HCT116 (cell line): ENCODE results near the gene TEKT4. TPM values are rescaled to one million over a fixed set of nuclear protein-coding genes. Genes with fewer than 3 reads are reported as not detected.

Experiments
- ATAC-seq: fragments of 200-7000 bp; cut with Tn5 transposase; 2 replicates; pipeline ENCODE4 v1.9.1; 2020; ENCODE audit warnings: mild to moderate bottlenecking, moderate library complexity
- BruUV-seq: library from RNA; stranded (reverse); fragments of 400-500 nt; replicated peaks from 2 replicates; lab custom pipeline; 2021; lab: Mats Ljungman, UMichigan
- CTCF ChIA-PET: fragments of 300-600 bp; sonication (Branson Sonifier 250); formaldehyde crosslinking; loops from one replicate; lab custom pipeline; 2021; ENCODE audit warnings: antibody characterized with exemption; lab: Charles Lee
- POLR2A ChIA-PET: fragments of 300-600, 350-600 bp; sonication (Branson Sonifier 250); formaldehyde crosslinking; loops from one replicate; lab custom pipeline; 2021; ENCODE audit warnings: antibody characterized with exemption; lab: Charles Lee
- RAD21 ChIA-PET, 2 experiments: fragments of 300-600 bp; sonication (Branson Sonifier 250); formaldehyde crosslinking; loops; one replicate each; lab custom pipeline; 2023; ENCODE audit warnings: low total read pairs in 2 of 2; ENCODE audit not compliant: uncharacterized antibody in 2 of 2, unreplicated experiment in 2 of 2, low non-redundant PET in 1 of 2; lab: Charles Lee
- DNase-seq: peaks from one replicate; pipeline ENCODE4 v3.0.0-alpha.2; 2010; ENCODE audit warnings: low read depth, low spot score
- H2AFZ ChIP-seq: fragments of 200-600 bp; shearing (Covaris generic), sonication (generic); 2 replicates; pipeline ENCODE4 v1.6.1; 2017; ENCODE audit warnings: low read depth, mixed run types, mixed read lengths, antibody characterized with exemption, low read length; ENCODE audit not compliant: poor library complexity, severe bottlenecking
- H3K27ac ChIP-seq: 2 replicates; pipeline ENCODE4 v1.5.1; 2012; ENCODE audit warnings: low read depth, low read length
- H3K27me3 ChIP-seq: fragments of 200-600 bp; sonication (generic); 2 replicates; pipeline ENCODE4 v1.6.1; 2016; ENCODE audit warnings: mixed run types, low read length, mixed read lengths; ENCODE audit not compliant: insufficient read depth
- H3K36me3 ChIP-seq, 2 experiments: fragments of 200-500 bp in 1 of 2; fragments of 200-600 bp in 1 of 2; sonication (Bioruptor generic) in 1 of 2; sonication (generic) in 1 of 2; 2 replicates each; pipeline versions ENCODE4 v1.5.1 to v1.6.1; 2014 to 2016; ENCODE audit warnings: low read length in 2 of 2, inconsistent platforms in 1 of 2, mixed read lengths in 1 of 2, mixed run types in 1 of 2; ENCODE audit not compliant: insufficient read depth in 2 of 2, control insufficient read depth in 1 of 2
- H3K4me1 ChIP-seq, 2 experiments: fragments of 200-600 bp in 1 of 2; sonication (generic) in 1 of 2; 2 replicates each; pipeline versions ENCODE4 v1.5.1 to v1.6.1; 2012 to 2017; ENCODE audit warnings: low read length in 2 of 2, inconsistent platforms in 1 of 2, mild to moderate bottlenecking in 1 of 2, mixed read lengths in 1 of 2, mixed run types in 1 of 2, moderate library complexity in 1 of 2; ENCODE audit not compliant: insufficient read depth in 2 of 2, control insufficient read depth in 1 of 2
- H3K4me2 ChIP-seq: fragments of 200-600 bp; sonication (generic); 2 replicates; pipeline ENCODE4 v1.6.1; 2017; ENCODE audit warnings: mixed run types, low read length, mixed read lengths
- H3K4me3 ChIP-seq, 2 experiments: fragments of 200-600 bp in 1 of 2; sonication (generic) in 1 of 2; replicated peaks in 1 of 2; 2 replicates each; pipeline ENCODE4 v1.5.1; 2011 to 2016; ENCODE audit warnings: low read length in 2 of 2, control low read depth in 1 of 2, low read depth in 1 of 2, mild to moderate bottlenecking in 1 of 2, mixed read lengths in 1 of 2, mixed run types in 1 of 2
- H3K79me2 ChIP-seq: fragments of 200-600 bp; sonication (generic); 2 replicates; pipeline ENCODE4 v1.6.1; 2017; ENCODE audit warnings: mild to moderate bottlenecking, mixed run types, low read length, moderate library complexity, mixed read lengths; ENCODE audit not compliant: insufficient read depth
- H3K9ac ChIP-seq: fragments of 200-600 bp; sonication (generic); 2 replicates; pipeline ENCODE4 v1.6.1; 2016; ENCODE audit warnings: low read length, mixed read lengths
- H3K9me2 ChIP-seq: fragments of 200-600 bp; sonication (generic), shearing (Covaris generic); 2 replicates; pipeline ENCODE4 v1.6.1; 2017; ENCODE audit warnings: mixed run types, mild to moderate bottlenecking, moderate library complexity; ENCODE audit not compliant: insufficient read depth
- H3K9me3 ChIP-seq, 2 experiments: fragments of 200-500 bp in 1 of 2; fragments of 200-600 bp in 1 of 2; sonication (Bioruptor generic) in 1 of 2; sonication (generic) in 1 of 2; 2 replicates each; pipeline ENCODE4 v1.6.1; 2014 to 2017; ENCODE audit warnings: low read length in 2 of 2, mixed read lengths in 2 of 2, inconsistent platforms in 1 of 2, low read depth in 1 of 2, mild to moderate bottlenecking in 1 of 2, mixed run types in 1 of 2, moderate library complexity in 1 of 2; ENCODE audit not compliant: control insufficient read depth in 1 of 2, insufficient read depth in 1 of 2
- H4K20me1 ChIP-seq: fragments of 200-600 bp; sonication (generic), shearing (Covaris generic); 2 replicates; pipeline ENCODE4 v1.6.1; 2017; ENCODE audit warnings: mixed run types, mild to moderate bottlenecking, moderate library complexity; ENCODE audit not compliant: insufficient read depth
- CEBPB ChIP-seq: IDR thresholded peaks from 2 replicates; pipeline ENCODE4 v1.6.1; 2012; ENCODE audit warnings: low read depth
- EGR1 ChIP-seq: IDR thresholded peaks from 2 replicates; pipeline ENCODE4 v1.6.1; 2012; ENCODE audit warnings: low read depth
- ELF1 ChIP-seq: IDR thresholded peaks from 2 replicates; pipeline ENCODE4 v1.6.1; 2012; ENCODE audit warnings: low read depth, borderline replicate concordance
- POLR2A ChIP-seq: IDR thresholded peaks from 2 replicates; pipeline ENCODE4 v1.7.0; 2011; ENCODE audit warnings: borderline replicate concordance; ENCODE audit not compliant: insufficient read depth, insufficient read length; ENCODE audit errors: extremely low read depth
- POLR2AphosphoS5 ChIP-seq: IDR thresholded peaks from 2 replicates; pipeline ENCODE4 v1.6.1; 2011; ENCODE audit warnings: mild to moderate bottlenecking, low read depth, low read length, moderate library complexity
- SP1 ChIP-seq: IDR thresholded peaks from 2 replicates; pipeline ENCODE4 v1.6.1; 2012; ENCODE audit warnings: low read depth
- TCF7L2 ChIP-seq: IDR thresholded peaks from 2 replicates; pipeline ENCODE4 v1.7.0; 2011; ENCODE audit warnings: borderline replicate concordance, inconsistent platforms; ENCODE audit not compliant: insufficient read depth, insufficient read length; ENCODE audit errors: extremely low read depth
- ZFX ChIP-seq: fragments of 450-650 bp; IDR thresholded peaks from 2 replicates; pipeline ENCODE4 v1.6.1; 2017
- intact Hi-C: fragments of 100-400 bp; cut with micrococcal nuclease; formaldehyde crosslinking; loops from 2 replicates; pipeline ENCODE4 v1.10.0; 2022
- total RNA-seq: library from RNA; stranded (reverse); gene quantifications from one replicate; pipeline ENCODE4 v1.2.1, GENCODE V29; 2021; ENCODE audit not compliant: unreplicated experiment
- TF ChIP-seq, protein P1 (sequence below): IDR thresholded peaks from 2 replicates; pipeline ENCODE4 v1.6.1; 2012

The TEKT4 gene
- total RNA-seq, 1 experiment from 2014 or later = not detected

- Histone ChIP-seq H3K4me3 (no peak overlapping the region), H3K9me3 (no peaks in the 10 kb centered on the region), H3K27me3 (peaks cover 36% of the 10 kb centered on the region), H3K79me2 (no peaks in the 10 kb centered on the region), H3K4me1 (no peaks in the 10 kb centered on the region), H3K27ac (no peak overlapping the region), H3K9me2 (no peaks in the 10 kb centered on the region), H3K4me2 (no peak overlapping the region), H4K20me1 (no peaks in the 10 kb centered on the region), H2AFZ (no peak overlapping the region), H3K9ac (no peak overlapping the region), H3K36me3 (no peaks in the 10 kb centered on the region)
- CTCF ChIA-PET = no interaction called here
- POLR2A ChIA-PET = no interaction called here
- no TSS peak for BruUV-seq
- TF ChIP-seq ZFX = no peak
- TF ChIP-seq POLR2A = no peak
- no peak for TF ChIP-seq TCF7L2
- TF ChIP-seq, protein P1, sequence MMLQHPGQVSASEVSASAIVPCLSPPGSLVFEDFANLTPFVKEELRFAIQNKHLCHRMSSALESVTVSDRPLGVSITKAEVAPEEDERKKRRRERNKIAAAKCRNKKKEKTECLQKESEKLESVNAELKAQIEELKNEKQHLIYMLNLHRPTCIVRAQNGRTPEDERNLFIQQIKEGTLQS = no peak
- TF ChIP-seq POLR2AphosphoS5 = no peak
- intact Hi-C loops = no loop called here
- RAD21 ChIA-PET = no interaction called here
- ATAC-seq = no peak
- no peak for DNase-seq
Observed at GRCh38 chr2:94869131-94869530, 2.1 kb upstream of the TEKT4 start.

- Histone ChIP-seq H3K79me2 (no peaks in the 10 kb centered on the region), H3K36me3 (no peaks in the 10 kb centered on the region), H3K4me3 (no peak overlapping the region), H2AFZ (no peak overlapping the region), H4K20me1 (no peaks in the 10 kb centered on the region), H3K27me3 (peaks cover 32% of the 10 kb centered on the region), H3K9me3 (no peaks in the 10 kb centered on the region), H3K9ac (no peak overlapping the region), H3K4me1 (no peaks in the 10 kb centered on the region), H3K4me2 (no peak overlapping the region), H3K27ac (no peak overlapping the region), H3K9me2 (no peaks in the 10 kb centered on the region)
- no TSS peak for BruUV-seq
- ATAC-seq (peak; percentile 11; the same call in 1 of the 2 replicates), DNase-seq (no peak)
- RAD21 ChIA-PET = no interaction called here
- CTCF ChIA-PET = no interaction called here
- POLR2A ChIA-PET = no interaction called here
- intact Hi-C loops = loop anchor here (10.0 kb wide), 1 partner anchor 85 kb away; no protein-coding TSS in a partner anchor
- TF ChIP-seq SP1 (no peak), ELF1 (no peak), CEBPB (no peak), EGR1 (no peak)
Observed at GRCh38 chr2:94869552-94870439, 1.4 kb upstream of the TEKT4 start.
